Skeletal muscle tissue (tissue), 4 donors: Measurements from ENCODE around the gene PLAAT4. TPM values are rescaled to one million over a fixed set of nuclear protein-coding genes. Genes with fewer than 3 reads are reported as not detected.

Experiments used
- H3K27ac ChIP-seq: one replicate; pipeline ENCODE4 v1.7.0; 2013; ENCODE audit warnings: mild to moderate bottlenecking, low read depth, low read length, inconsistent platforms
- H3K27me3 ChIP-seq, 3 donors: one replicate each; pipeline ENCODE4 v1.7.0; 2013; ENCODE audit warnings: low read length in 3 of 3; ENCODE audit not compliant: control insufficient read depth in 3 of 3, insufficient read depth in 3 of 3
- H3K36me3 ChIP-seq, 3 donors: one replicate each; pipeline ENCODE4 v1.7.0; 2013; ENCODE audit warnings: low read length in 3 of 3; ENCODE audit not compliant: control insufficient read depth in 3 of 3, insufficient read depth in 3 of 3
- H3K4me1 ChIP-seq, 3 donors: one replicate each; pipeline ENCODE4 v1.7.0; 2013; ENCODE audit warnings: low read length in 3 of 3, mild to moderate bottlenecking in 3 of 3; ENCODE audit not compliant: control insufficient read depth in 3 of 3, insufficient read depth in 3 of 3
- H3K4me3 ChIP-seq, 3 donors: one replicate each; pipeline ENCODE4 v1.7.0; 2013; ENCODE audit warnings: low read length in 3 of 3
- H3K9ac ChIP-seq, 3 donors: one replicate each; pipeline ENCODE4 v1.7.0; 2013; ENCODE audit warnings: low read length in 3 of 3, mild to moderate bottlenecking in 3 of 3, moderate library complexity in 2 of 3, low read depth in 1 of 3
- H3K9me3 ChIP-seq, 3 donors: one replicate each; pipeline ENCODE4 v1.7.0; 2013; ENCODE audit warnings: low read length in 3 of 3; ENCODE audit not compliant: control insufficient read depth in 3 of 3
- total RNA-seq: library from RNA; depleted of rRNA; stranded (reverse); fragments of >200 nt; gene quantifications from one replicate; pipeline ENCODE4 v1.2.3, GENCODE V29; 2014
- donor health status: Osteomylitis.

PLAAT4 gene
- total RNA-seq, 1 donor from 2014 or later = 6.3 TPM

GRCh38 chr11:63551889-63552266 lies 15.3 kb downstream of the PLAAT4 start:
- no peak overlapping the region for H3K27ac ChIP-seq
- peak overlapping the region in 2 of 3 donors; percentile 29 to 48 for H3K4me3 ChIP-seq

GRCh38 chr11:63552921-63553320 lies 16.3 kb downstream of the PLAAT4 start:
- H3K4me1 ChIP-seq = peaks cover 6 to 7% (median 7%) of the 10 kb centered on the region in 3 donors
- H3K27me3 ChIP-seq = no peaks in the 10 kb centered on the region
- H3K27ac ChIP-seq = no peak overlapping the region
- no peak overlapping the region for H3K4me3 ChIP-seq
- H3K9ac ChIP-seq = no peak overlapping the region
- H3K9me3 ChIP-seq = no peaks in the 10 kb centered on the region
- no peaks in the 10 kb centered on the region for H3K36me3 ChIP-seq

More at GRCh38 chr11:63551889-63552266, 15.3 kb downstream of the PLAAT4 start:
- Histone ChIP-seq H3K9me3 (no peaks in the 10 kb centered on the region), H3K27me3 (no peaks in the 10 kb centered on the region), H3K9ac (peak overlapping the region in 1 of 3 donors; percentile 32), H3K4me1 (peaks cover 6 to 7% (median 7%) of the 10 kb centered on the region in 3 donors), H3K36me3 (no peaks in the 10 kb centered on the region)

- Histone ChIP-seq H3K4me3 (no peak overlapping the region), H3K27me3 (no peaks in the 10 kb centered on the region), H3K27ac (no peak overlapping the region), H3K9me3 (no peaks in the 10 kb centered on the region), H3K9ac (no peak overlapping the region), H3K4me1 (peaks cover 6 to 7% (median 7%) of the 10 kb centered on the region in 3 donors), H3K36me3 (no peaks in the 10 kb centered on the region)
Measured at GRCh38 chr11:63553759-63554158, 17.2 kb downstream of the PLAAT4 start.

GRCh38 chr11:63554877-63555223 lies 18.2 kb downstream of the PLAAT4 start:
- Histone ChIP-seq H3K36me3 (no peaks in the 10 kb centered on the region), H3K4me3 (no peak overlapping the region), H3K9ac (no peak overlapping the region), H3K27ac (no peak overlapping the region), H3K27me3 (no peaks in the 10 kb centered on the region), H3K9me3 (no peaks in the 10 kb centered on the region), H3K4me1 (peaks cover 6 to 7% (median 7%) of the 10 kb centered on the region in 3 donors)

- Histone ChIP-seq H3K4me3 (no peak overlapping the region), H3K27me3 (no peaks in the 10 kb centered on the region), H3K27ac (no peak overlapping the region), H3K4me1 (peaks cover 4 to 10% (median 7%) of the 10 kb centered on the region in 3 donors), H3K36me3 (no peaks in the 10 kb centered on the region), H3K9me3 (no peaks in the 10 kb centered on the region), H3K9ac (no peak overlapping the region)
Measured at GRCh38 chr11:63556404-63557013, 19.9 kb downstream of the PLAAT4 start.

GRCh38 chr11:63557570-63557969 lies 21.0 kb downstream of the PLAAT4 start:
- H3K27ac ChIP-seq = no peak overlapping the region
- H3K4me1 ChIP-seq = peaks cover 0 to 4% (median 3%) of the 10 kb centered on the region in 3 donors

GRCh38 chr11:63558459-63559157 lies 22.0 kb downstream of the PLAAT4 start:
- no peak overlapping the region for H3K4me3 ChIP-seq
- no peaks in the 10 kb centered on the region for H3K36me3 ChIP-seq
- no peak overlapping the region for H3K9ac ChIP-seq
- H3K4me1 ChIP-seq = peaks cover 0 to 4% (median under 1%) of the 10 kb centered on the region in 3 donors
- no peaks in the 10 kb centered on the region for H3K9me3 ChIP-seq
- no peak overlapping the region for H3K27ac ChIP-seq
- no peaks in the 10 kb centered on the region for H3K27me3 ChIP-seq

More at GRCh38 chr11:63557570-63557969, 21.0 kb downstream of the PLAAT4 start:
- no peaks in the 10 kb centered on the region for H3K9me3 ChIP-seq
- no peak overlapping the region for H3K9ac ChIP-seq
- no peaks in the 10 kb centered on the region for H3K36me3 ChIP-seq
- no peak overlapping the region for H3K4me3 ChIP-seq
- no peaks in the 10 kb centered on the region for H3K27me3 ChIP-seq

- H3K27me3 ChIP-seq = no peaks in the 10 kb centered on the region
- H3K9ac ChIP-seq = no peak overlapping the region
- H3K4me1 ChIP-seq = peaks cover 0 to 4% (median 0%) of the 10 kb centered on the region in 3 donors
- no peak overlapping the region for H3K27ac ChIP-seq
- H3K4me3 ChIP-seq = no peak overlapping the region
- no peaks in the 10 kb centered on the region for H3K9me3 ChIP-seq
- no peaks in the 10 kb centered on the region for H3K36me3 ChIP-seq
Measured at GRCh38 chr11:63560506-63561180, 24.0 kb downstream of the PLAAT4 start.

- H3K9ac ChIP-seq = no peak within 1 kb of the TSS
- H3K4me3 ChIP-seq = no peak within 1 kb of the TSS
- no peaks in the 10 kb centered on the region for H3K9me3 ChIP-seq
- H3K36me3 ChIP-seq = no peaks in the 10 kb centered on the region
- no peak within 1 kb of the TSS for H3K27ac ChIP-seq
- H3K27me3 ChIP-seq = no peaks in the 10 kb centered on the region
- H3K4me1 ChIP-seq = peaks cover 7 to 13% (median 9%) of the 10 kb centered on the region in 3 donors
Measured at GRCh38 chr11:63563201-63564055, 26.8 kb downstream of the PLAAT4 start, which contains the start of gene PLAAT2. TSS of gene PLAAT2 (minus strand) at chr11:63563379. CDS start at chr11:63563324, 55 bp downstream.
